ENCODE measurements around the gene APIP.

The APIP gene
- total RNA-seq: 10.0 to 31.0 (median 24.6) reads per million in 3 experiments

GRCh38 chr11:34916015-34916842, at the start of gene APIP, which contains the start of gene PDHX:
Gene APIP (minus strand): TSS chr11:34916379. CDS start chr11:34916284, 95 bp downstream.
Gene PDHX (plus strand): TSS chr11:34916618. CDS start chr11:34916656, 38 bp downstream.
- peak; percentile 85 for DNase-seq

- no peak for DNase-seq
Measured at GRCh38 chr11:34964610-34965331, 48.6 kb upstream of the APIP start.

GRCh38 chr11:34963351-34963750, 47.2 kb upstream of the APIP start:
- DNase-seq: no peak

GRCh38 chr11:34962034-34962433, 45.9 kb upstream of the APIP start:
- no peak for DNase-seq

- no peak for DNase-seq
Measured at GRCh38 chr11:34960277-34960676, 44.1 kb upstream of the APIP start.

- DNase-seq: no peak
Measured at GRCh38 chr11:34959770-34960169, 43.6 kb upstream of the APIP start.

- no peak for DNase-seq
Measured at GRCh38 chr11:34957606-34958005, 41.4 kb upstream of the APIP start.

- no peak for DNase-seq
Measured at GRCh38 chr11:34957206-34957605, 41.0 kb upstream of the APIP start.

GRCh38 chr11:34953955-34954354, 37.8 kb upstream of the APIP start:
- DNase-seq: no peak

GRCh38 chr11:34948696-34949095, 32.5 kb upstream of the APIP start:
- no peak for DNase-seq

GRCh38 chr11:34944692-34945091, 28.5 kb upstream of the APIP start:
- DNase-seq: no peak

GRCh38 chr11:34941688-34942087, 25.5 kb upstream of the APIP start:
- DNase-seq: no peak

GRCh38 chr11:34940026-34940677, 24.0 kb upstream of the APIP start:
- no peak for DNase-seq

GRCh38 chr11:34938611-34939010, 22.4 kb upstream of the APIP start:
- DNase-seq: no peak

GRCh38 chr11:34936945-34937629, 20.9 kb upstream of the APIP start:
- DNase-seq: no peak

GRCh38 chr11:34929794-34930763, 13.9 kb upstream of the APIP start:
- no peak for DNase-seq

GRCh38 chr11:34928960-34929680, 12.9 kb upstream of the APIP start:
- DNase-seq: no peak

- no peak for DNase-seq
Measured at GRCh38 chr11:34928268-34928959, 12.2 kb upstream of the APIP start.

GRCh38 chr11:34926831-34927132, 10.6 kb upstream of the APIP start:
- DNase-seq: no peak

- peak; percentile 48 for DNase-seq
Measured at GRCh38 chr11:34926101-34926830, 10.1 kb upstream of the APIP start.

Measured in central memory CD4-positive, alpha-beta T cell (primary cell).